Suprapubic skin (tissue), 4 donors: ENCODE results near the gene RAD50. TPM values are rescaled to one million over a fixed set of nuclear protein-coding genes. Genes with fewer than 3 reads are reported as not detected.

Source experiments
- DNase-seq, 2 donors: peaks; one replicate each; pipeline ENCODE4 v3.0.0-alpha.2; 2019; ENCODE audit warnings: low spot score in 2 of 2
- H3K27ac ChIP-seq: fragments of 200-600 bp; sonication (generic); one replicate; pipeline ENCODE4 v1.5.1; 2019
- H3K27me3 ChIP-seq: fragments of 200-600 bp; sonication (generic); one replicate; pipeline ENCODE4 v1.5.1; 2019
- H3K36me3 ChIP-seq: fragments of 200-600 bp; sonication (generic); one replicate; pipeline ENCODE4 v1.5.1; 2019
- H3K4me1 ChIP-seq: fragments of 200-600 bp; sonication (generic); one replicate; pipeline ENCODE4 v1.5.1; 2019
- H3K4me3 ChIP-seq: fragments of 200-600 bp; sonication (generic); one replicate; pipeline ENCODE4 v1.5.1; 2019; ENCODE audit warnings: mild to moderate bottlenecking
- H3K9me3 ChIP-seq: fragments of 200-600 bp; sonication (generic); one replicate; pipeline ENCODE4 v1.5.1; 2019
- CTCF ChIP-seq, 2 donors: fragments of 200-600 bp in 1 of 2; fragments of 450-650 bp in 1 of 2; sonication (generic) in 1 of 2; IDR thresholded peaks; one replicate each; pipeline ENCODE4 v1.5.1; 2016 to 2019; ENCODE audit warnings: antibody characterized with exemption in 2 of 2, mild to moderate bottlenecking in 1 of 2, moderate library complexity in 1 of 2
- EP300 ChIP-seq: sonication (generic); formaldehyde crosslinking; IDR thresholded peaks from one replicate; pipeline ENCODE4 v1.6.1; 2017; ENCODE audit warnings: antibody characterized with exemption
- POLR2A ChIP-seq, 2 donors: fragments of 450-650 bp; IDR thresholded peaks; one replicate each; pipeline ENCODE4 v1.6.1; 2017; ENCODE audit warnings: antibody characterized with exemption in 2 of 2, mild to moderate bottlenecking in 2 of 2, moderate library complexity in 2 of 2
- POLR2AphosphoS5 ChIP-seq, 3 donors: sonication (generic); formaldehyde crosslinking; IDR thresholded peaks; one replicate each; pipeline ENCODE4 v1.6.1; 2017; ENCODE audit warnings: antibody characterized with exemption in 3 of 3
- WGBS: methylation state at CpG from one replicate; pipeline ENCODE4 v1.1.5; 2018; 5-methylcytosine and 5-hydroxymethylcytosine counted together
- total RNA-seq, 4 donors: library from RNA; depleted of rRNA; stranded (reverse); fragments of >200 nt; gene quantifications; one replicate each; pipeline ENCODE4 v1.1.0, GENCODE V29; 2016

The RAD50 gene
- total RNA-seq, 4 donors from 2014 or later: 17.3 to 53.4 (median 32.5) TPM

DNA sequence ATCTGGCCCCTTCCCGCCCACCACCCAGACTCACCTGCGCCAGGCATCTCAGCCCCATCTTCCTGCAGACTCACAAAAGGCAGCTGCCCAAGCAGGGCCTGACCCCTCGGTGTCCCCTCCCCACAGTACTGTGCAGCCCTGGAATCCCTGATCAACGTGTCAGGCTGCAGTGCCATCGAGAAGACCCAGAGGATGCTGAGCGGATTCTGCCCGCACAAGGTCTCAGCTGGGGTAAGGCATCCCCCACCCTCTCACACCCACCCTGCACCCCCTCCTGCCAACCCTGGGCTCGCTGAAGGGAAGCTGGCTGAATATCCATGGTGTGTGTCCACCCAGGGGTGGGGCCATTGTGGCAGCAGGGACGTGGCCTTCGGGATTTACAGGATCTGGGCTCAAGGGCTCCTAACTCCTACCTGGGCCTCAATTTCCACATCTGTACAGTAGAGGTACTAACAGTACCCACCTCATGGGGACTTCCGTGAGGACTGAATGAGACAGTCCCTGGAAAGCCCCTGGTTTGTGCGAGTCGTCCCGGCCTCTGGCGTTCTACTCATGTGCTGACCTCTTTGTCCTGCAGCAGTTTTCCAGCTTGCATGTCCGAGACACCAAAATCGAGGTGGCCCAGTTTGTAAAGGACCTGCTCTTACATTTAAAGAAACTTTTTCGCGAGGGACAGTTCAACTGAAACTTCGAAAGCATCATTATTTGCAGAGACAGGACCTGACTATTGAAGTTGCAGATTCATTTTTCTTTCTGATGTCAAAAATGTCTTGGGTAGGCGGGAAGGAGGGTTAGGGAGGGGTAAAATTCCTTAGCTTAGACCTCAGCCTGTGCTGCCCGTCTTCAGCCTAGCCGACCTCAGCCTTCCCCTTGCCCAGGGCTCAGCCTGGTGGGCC is 103.1 kb downstream of the RAD50 start:
- Histone ChIP-seq H3K4me1 (peaks cover 16% of the 10 kb centered on the region), H3K36me3 (no peaks in the 10 kb centered on the region), H3K4me3 (no peak overlapping the region), H3K27me3 (peaks cover 22% of the 10 kb centered on the region), H3K27ac (no peak overlapping the region), H3K9me3 (no peaks in the 10 kb centered on the region)
- no peak for DNase-seq
- 92% methylated on average over 19 of the region's 23 CpGs for WGBS
- TF ChIP-seq POLR2A (IDR thresholded peaks at IDR 0.05) (no peak), POLR2AphosphoS5 (IDR thresholded peaks at IDR 0.05) (no peak), EP300 (no peak), CTCF (IDR thresholded peaks at IDR 0.05) (no peak)

GRCh38 chr5:132661231-132662003 is 104.6 kb downstream of the RAD50 start:
- Histone ChIP-seq H3K36me3 (no peaks in the 10 kb centered on the region), H3K27me3 (peaks cover 7% of the 10 kb centered on the region), H3K9me3 (no peaks in the 10 kb centered on the region), H3K4me1 (peaks cover 6% of the 10 kb centered on the region), H3K27ac (no peak overlapping the region), H3K4me3 (no peak overlapping the region)
- DNase-seq: no peak
- TF ChIP-seq POLR2AphosphoS5 (IDR thresholded peaks at IDR 0.05) (no peak), CTCF (IDR thresholded peaks at IDR 0.05) (no peak), EP300 (no peak), POLR2A (IDR thresholded peaks at IDR 0.05) (no peak)
- WGBS: 82% methylated on average over 8 of the region's 12 CpGs

GRCh38 chr5:132662004-132662401 is 105.2 kb downstream of the RAD50 start:
- no peaks in the 10 kb centered on the region for H3K4me1 ChIP-seq
- DNase-seq: no peak
- no peaks in the 10 kb centered on the region for H3K9me3 ChIP-seq
- peaks cover 2% of the 10 kb centered on the region for H3K27me3 ChIP-seq
- WGBS: 98% methylated on average over 9 of the region's 9 CpGs
- H3K4me3 ChIP-seq: no peak overlapping the region
- H3K36me3 ChIP-seq: no peaks in the 10 kb centered on the region
- TF ChIP-seq POLR2AphosphoS5 (IDR thresholded peaks at IDR 0.05) (no peak), EP300 (no peak), POLR2A (IDR thresholded peaks at IDR 0.05) (no peak), CTCF (IDR thresholded peaks at IDR 0.05) (no peak)
- H3K27ac ChIP-seq: no peak overlapping the region

GRCh38 chr5:132662925-132663770 is 106.4 kb downstream of the RAD50 start:
- DNase-seq: no peak
- H3K4me1 ChIP-seq: no peaks in the 10 kb centered on the region
- H3K9me3 ChIP-seq: no peaks in the 10 kb centered on the region
- no peak overlapping the region for H3K4me3 ChIP-seq
- no peaks in the 10 kb centered on the region for H3K36me3 ChIP-seq
- no peaks in the 10 kb centered on the region for H3K27me3 ChIP-seq
- WGBS: 79% methylated on average over 22 of the region's 25 CpGs
- TF ChIP-seq EP300: no peak
- TF ChIP-seq POLR2AphosphoS5 (IDR thresholded peaks at IDR 0.05): no peak
- TF ChIP-seq POLR2A (IDR thresholded peaks at IDR 0.05): no peak
- TF ChIP-seq CTCF (IDR thresholded peaks at IDR 0.05): no peak
- H3K27ac ChIP-seq: no peak overlapping the region
